AG20443 (cell line): ENCODE measurements around the gene ANKFY1.
"Not testable (repeated sequence)": the region's sequence is repeated elsewhere in the genome, so short reads cannot be mapped to it uniquely, and the experiment has no call there.

Experiments
- DNase-seq: peaks from one replicate; pipeline ENCODE4 v3.0.0; 2012; ENCODE audit warnings: low spot score, mixed read lengths

ANKFY1 gene

DNA sequence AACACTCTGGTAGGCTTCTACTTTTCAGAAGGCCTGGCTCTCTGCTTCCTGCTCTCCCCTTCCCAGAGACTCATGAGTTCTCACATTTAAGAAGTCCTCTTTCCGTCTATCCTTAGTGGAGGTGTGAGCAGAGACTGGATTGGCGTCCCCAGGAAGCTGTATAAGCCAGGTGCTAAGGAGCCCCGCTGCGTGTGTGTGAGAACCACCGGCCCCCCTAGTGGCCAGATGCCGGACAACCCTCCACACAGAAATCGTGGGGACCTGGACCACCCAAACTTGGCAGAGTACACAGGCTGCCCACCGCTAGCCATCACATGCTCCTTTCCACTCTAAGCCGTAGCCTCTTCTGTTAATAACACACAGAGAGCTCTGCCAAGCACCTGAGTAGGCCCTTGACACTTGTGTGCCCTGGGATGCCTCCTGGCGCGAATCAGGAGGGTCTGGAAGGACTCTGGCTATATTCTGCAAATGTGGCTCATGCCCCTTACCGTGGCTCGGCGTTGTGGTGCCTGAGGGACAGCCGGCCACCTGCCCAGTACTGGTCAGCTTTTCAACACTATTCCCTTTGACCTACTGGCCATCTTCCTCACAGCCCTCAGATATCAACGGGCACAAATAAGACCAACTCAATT is 106.9 kb downstream of the ANKFY1 start:
- no peak for DNase-seq

DNA sequence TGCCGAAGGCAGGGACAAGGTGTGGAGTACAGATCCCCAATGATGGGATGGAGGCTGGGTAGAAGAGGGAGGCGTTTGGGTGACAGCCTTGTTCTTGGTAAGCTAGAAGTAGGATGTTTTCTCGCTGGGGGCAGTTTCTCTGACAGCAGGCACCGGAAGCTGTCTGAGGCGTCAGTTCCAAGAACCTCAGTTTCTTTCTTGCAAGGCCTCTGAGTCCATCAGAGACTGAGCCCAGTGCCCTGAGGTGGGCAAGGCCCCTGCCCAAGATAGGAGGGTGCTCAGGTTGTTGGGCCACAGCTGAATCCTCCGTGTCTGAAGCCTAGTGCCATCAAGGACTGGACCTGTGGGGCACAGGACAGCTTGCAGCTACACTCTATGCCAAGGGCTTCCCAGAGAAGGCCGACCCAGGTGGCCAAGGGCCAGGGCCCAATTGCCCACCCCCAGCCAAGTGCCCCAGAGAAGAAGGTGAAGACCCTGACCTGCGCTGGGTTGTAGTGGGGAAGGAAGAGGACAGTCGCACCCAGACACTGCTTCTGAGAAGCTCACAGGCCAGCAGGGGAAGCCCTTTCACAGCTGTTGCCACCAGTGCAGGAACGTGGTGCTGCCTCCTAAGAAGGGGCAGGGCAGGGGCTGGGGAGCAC is 107.7 kb downstream of the ANKFY1 start:
- no peak for DNase-seq

DNA sequence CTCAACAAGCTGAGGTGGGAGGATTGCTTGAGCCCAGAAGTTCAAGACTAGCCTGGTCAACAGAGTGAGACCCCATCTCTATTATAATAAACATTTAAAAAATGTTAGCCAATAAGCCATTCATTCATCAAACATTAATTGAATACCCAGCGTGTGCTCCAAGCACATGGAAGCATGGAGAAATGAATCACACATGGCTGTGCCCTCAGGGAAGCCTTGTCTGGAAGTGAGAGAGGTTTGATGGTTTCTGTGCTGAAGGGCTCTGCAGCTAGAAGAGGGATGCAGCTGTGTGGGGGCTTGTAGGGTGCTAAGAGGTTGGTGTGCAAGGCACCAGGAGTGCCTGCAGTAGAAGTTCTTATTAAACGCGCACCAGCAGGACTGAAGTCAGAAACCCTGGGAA is 109.6 kb downstream of the ANKFY1 start:
- no peak for DNase-seq

DNA sequence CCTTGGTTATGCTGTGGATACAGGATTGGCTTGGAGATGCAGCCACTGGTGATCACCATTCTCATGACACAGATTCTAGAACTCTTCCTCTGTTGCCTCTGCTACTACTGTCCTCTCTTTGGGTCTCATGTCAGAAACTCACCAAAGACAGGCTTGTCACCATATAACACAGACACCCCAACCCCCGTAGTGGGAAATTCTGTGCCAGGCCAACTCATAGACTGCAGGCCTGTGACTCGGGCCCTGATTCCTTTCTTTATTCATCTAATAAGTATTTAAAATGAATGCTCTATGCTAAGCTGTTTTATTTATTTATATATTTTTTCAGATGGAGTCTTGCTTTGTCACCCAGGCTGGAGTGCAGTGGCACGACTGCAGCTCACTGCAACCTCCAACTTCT is 111.3 kb downstream of the ANKFY1 start:
- DNase-seq: peak; percentile 73

DNA sequence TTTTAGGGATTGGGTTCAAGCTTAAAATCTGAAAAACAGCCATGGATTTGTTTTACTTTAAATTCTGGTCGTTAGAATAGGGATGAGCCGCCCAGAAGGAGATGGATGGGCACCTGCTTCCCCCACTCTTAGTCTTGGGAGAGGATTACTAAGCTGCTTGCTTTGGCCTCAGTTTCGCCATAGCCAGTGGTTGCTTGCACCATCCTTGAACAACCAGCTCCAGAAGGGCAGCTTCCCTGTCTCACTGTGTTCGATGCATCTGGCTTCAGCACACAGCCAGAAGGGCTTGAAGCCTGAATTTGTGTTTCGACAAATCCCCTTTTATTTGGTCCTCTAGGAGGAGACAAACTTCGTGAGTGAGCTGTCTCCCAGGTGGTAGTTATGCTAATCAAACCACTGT is 113.7 kb downstream of the ANKFY1 start:
- DNase-seq: no peak

DNA sequence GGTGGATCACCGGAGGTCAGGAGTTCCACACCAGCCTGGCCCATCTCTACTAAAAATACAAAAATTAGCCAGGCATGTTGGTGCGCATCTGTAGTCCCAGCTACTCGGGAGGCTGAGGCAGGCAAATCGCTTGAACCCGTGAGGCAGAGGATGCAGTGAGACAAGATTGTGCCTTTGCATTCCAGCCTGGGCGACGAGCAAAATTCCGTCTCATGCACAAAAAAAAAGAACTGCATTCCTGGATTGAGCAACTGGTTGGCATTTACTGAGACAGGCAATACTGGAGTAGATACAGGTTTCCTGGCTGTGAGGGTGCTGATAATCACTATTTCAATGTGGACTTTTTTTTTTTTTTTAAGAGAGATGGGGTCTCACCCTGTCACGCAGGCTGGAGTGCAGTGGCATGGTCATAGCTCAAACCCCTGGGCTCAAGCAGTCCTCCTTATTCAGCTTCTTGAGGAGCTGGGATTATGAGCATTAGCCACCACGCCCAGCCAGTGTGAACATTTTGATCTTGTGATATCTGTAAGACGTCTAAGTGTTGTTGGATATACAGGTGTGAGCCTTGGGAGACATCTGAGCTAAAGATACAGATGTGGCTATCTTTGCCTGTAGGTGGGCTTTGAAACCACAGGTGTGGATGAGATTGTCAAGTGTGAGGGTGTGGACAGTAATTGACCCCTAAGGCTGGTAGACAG is 115.0 kb downstream of the ANKFY1 start:
- DNase-seq: no peak

DNA sequence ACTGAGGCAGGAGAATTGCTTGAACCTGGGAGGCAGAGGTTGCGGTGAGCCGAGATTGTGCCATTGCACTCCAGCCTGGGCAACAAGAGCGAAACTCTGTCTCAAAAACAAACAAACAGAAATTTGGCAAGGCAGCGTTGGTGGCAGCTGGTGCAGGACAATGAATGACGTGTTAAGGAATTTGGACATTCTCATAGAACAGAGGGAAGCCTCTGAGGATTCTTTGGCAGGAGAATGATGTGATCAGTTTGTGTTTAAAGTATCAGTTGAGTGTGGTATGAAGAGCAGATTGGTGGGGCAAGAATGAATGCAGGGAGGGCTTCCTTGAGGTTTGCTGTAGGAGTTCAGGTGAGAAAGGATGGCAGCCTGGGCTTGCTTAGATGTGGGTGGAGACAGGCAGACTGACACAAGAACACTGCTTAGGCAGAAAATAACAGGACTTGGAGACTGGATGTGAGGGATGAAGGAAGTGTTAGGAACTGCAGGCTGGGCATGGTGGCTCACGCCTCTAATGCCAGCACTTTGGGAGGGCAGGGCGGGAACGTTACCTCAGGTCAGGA is 115.9 kb downstream of the ANKFY1 start:
- DNase-seq: no peak

DNA sequence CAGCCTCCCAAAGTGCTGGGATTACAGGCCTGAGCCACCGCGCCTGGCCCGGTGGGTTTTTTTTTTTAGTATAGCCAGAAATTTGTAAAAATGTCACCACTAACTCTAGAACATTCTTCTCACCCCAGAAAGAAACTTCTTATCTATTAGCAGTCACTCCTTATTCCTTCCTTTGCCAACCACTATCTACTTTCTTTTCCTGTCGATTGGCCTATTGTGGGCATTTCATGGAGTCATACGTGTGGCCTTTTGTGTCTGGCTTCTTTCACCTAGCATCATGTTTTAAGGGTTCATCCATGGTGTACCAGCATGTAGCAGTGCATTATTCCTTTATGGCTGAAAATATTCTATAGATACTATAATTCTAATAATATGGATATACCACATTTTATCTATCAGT is 117.1 kb downstream of the ANKFY1 start:
- DNase-seq: no peak

DNA sequence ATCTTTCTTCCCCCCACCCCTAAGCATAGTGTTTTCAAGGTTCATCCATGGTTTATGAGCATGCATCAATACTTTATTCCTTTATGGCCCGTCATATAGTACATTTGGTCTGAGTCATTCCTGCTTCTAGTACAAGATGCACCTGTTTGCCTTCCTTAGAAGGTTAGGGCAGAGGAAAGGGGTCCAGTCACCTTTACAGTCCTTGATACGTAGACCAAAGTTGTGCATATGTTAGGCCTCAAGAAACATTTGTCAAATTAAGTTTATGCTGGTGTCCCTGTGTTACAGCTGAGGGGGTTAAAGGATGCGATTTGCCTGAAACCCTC is 119.4 kb downstream of the ANKFY1 start:
- DNase-seq: no peak

DNA sequence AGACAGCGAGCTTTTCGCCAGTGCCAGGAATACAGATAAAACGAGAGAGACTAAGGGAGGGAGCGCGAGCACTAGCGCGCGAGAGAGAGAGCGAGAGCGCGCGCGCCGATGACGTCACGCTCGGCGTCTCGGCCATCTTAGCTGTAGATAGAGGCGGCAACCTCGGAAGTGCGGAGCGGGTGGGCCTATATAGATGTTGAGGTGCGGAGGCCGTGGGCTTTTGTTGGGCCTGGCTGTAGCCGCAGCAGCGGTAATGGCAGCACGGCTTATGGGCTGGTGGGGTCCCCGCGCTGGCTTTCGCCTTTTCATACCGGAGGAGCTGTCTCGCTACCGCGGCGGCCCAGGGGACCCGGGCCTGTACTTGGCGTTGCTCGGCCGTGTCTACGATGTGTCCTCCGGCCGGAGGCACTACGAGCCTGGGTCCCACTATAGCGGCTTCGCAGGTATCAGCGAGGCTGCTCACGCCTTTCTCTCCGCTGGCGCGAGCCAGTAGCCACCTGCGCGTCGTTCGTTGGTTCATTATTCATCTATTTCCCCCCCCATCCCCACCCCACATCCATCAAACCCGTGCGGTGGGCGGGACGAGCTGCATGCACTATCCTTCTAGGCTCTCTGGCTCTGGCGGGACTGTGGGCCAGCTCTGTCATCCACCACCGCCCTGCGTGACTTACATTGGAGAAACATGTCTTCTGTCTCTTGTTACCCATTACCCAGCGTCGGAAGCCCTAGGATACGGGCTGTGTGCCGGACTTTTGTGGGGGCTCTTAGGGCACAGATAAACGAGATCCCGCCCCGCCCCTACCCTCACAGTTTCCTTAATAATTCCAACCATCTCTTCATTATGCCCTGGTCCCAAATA is 120.0 kb downstream of the ANKFY1 start:
- DNase-seq: peak; percentile 93

DNA sequence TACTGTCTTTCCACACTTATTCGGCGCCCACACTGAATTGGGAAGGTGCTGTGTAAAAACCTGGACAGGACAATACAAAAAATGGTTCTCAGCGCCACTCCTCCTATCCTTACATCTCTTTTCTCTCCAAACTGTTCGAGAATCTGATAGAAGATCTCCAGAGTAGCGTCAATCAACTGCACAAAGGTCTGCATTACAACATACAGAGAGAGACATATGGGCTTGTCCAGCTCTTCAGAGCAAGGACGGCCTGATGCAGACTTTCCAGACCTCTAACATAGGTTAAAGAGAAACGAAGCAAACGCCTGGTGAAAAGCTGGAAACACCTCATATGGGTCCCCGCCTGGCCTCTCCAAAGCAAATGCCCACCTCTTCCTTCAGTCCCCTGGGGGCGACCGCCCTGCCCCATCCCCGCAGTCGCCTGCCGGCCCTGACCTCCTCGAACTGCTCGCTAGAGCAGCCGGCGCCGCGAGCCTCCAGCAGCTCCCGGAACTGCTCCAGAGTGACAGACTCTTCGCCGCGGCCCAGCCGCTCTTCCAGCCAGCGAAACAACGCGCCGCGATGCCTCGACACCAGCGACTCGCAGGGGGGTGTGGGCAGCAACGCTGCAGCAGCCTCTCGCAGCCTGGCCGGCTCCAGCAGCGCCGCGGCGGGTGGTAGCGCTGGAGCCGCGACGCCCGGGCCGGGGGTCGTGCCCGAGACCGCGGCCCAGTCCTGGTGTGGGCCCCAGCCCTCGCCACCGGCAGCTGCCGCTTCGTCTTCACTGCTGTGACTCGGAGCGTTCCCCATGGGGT is 121.5 kb downstream of the ANKFY1 start:
- DNase-seq: peak; percentile 61

DNA sequence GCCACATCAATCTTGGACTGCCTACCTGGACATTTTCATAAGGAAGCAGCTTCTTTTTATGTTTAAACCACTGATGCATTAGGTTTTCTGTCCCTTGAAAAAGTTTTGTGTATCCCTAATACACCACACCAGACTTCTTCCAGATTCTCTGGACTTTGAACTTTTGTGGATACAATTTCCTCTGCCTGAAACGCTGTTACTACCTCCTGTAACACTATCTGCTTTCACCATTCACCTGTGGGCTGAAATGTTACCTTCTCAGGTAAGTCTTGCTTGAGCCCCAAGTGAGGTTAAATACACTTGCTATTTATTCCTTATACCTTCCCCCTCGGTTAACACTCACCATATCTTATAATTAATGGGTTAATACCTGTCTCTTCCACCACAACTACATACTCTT is 123.7 kb downstream of the ANKFY1 start:
- no peak for DNase-seq

DNA sequence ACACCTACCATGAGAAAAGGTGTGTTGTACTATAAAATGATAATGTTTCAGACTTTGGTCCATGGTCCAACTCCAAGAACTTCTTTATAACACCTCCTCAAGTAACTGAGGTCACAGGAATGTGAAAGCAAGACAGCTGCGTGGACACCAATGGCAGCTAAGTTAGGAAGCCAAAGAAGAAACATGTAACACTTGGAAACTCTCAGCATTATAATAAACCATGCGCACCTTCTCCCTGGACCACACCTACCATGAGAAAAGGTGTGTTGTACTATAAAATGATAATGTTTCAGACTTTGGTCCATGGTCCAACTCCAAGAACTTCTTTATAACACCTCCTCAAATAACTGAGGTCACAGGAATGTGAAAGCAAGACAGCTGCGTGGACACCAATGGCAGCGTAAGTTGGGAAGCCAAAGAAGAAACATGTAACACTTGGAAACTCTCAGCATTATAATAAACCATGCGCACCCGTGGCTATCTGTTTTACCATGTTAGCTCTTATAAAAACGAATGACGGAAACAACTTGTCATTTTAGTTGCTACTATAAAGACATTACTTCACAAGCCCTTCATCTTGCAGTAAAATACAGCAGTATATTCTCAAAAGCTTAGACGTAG is 124.8 kb downstream of the ANKFY1 start:
- DNase-seq: not testable (repeated sequence)

DNA sequence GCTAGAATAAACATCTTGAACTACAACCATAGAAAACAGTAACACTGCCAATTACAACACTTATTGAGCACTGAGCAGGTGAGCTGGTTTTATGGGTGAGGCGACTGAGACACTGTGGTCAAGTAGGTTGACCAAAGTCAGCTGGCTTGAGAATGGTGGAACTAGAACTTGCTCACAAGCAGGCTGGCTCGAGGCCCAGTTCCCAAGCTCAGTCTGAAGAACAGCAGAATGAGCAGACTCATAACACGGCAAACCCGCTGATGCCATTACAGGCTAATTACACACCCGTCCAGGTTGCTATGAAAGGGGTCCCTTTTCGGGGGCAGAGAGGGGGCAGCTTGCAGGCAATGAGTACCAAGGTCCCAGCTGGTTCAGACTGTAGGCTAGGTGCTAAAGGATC is 127.4 kb downstream of the ANKFY1 start:
- DNase-seq: no peak

DNA sequence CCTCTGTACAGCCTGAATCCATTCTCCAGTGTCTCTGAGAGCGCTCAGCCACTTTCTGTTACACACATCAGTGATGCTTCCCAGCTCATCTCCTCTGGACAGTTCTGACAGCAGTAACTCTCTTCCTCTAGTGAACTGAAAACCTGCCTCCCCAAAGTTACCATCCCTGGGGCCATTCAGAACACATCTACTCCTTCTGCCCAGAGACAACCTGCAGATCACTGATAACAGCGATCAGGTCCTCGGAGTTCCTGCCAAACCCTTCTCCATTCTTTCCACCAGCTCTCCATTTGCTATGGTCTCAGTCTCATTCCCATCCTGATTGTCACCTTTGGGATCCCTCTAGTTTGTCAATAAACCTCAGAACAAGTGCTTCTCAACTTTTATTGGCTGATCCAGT is 128.3 kb downstream of the ANKFY1 start:
- DNase-seq: no peak

DNA sequence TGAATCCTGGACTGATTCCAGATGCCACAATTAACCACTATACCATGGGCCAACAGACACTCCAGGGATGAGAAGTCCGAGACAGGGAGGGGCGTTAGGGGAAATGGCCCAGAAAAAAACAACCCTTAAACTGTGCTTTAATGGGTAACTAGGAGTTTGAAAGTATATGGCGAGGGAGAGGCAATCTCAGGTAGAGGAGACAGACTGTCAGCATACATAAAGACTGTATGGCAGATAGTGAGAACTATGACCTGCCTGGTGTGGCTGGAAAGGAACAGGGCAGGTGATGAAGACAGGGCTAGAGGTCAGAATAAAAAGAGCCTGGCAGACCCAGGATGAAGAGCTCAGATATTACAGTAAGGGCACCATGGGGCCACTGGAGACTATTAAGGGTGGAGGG is 129.1 kb downstream of the ANKFY1 start:
- no peak for DNase-seq

DNA sequence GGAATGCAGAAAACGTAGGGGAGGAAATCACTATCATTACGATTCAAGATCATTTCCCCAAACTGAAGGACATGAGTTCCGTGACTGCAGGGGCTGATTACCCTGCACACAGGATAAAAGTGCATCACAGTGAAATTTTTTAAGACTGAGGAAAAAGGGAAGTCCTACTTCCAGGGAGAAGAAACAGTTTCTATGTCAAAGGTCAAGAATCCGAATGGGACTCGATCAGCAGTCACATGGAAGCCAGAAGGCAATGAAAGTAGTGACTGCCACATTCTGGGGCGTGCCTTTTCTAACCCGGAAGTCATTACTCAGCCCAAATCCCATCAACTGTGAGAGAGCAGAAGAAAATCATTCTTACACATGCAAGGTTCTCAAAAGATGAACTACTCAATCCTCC is 133.1 kb downstream of the ANKFY1 start:
- DNase-seq: peak; percentile 83

DNA sequence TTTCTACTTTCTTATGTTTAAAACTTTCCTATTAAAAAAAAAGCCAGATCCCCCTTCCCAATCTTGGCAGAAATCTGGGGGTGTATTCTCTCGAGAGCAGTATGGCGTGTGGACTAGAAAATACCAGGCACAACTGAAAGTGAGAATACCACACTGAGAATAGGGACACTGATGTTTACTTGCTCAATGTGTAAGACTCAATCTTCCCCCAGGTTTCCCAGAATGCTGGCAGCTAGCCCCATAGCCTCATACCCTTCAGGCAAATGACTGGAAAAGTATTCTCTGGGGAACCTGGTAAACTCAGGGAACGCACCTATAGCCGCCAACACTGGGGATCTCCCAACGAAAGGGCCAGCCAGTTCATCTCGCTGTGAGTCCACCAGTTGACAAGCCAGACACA is 136.2 kb downstream of the ANKFY1 start:
- no peak for DNase-seq

DNA sequence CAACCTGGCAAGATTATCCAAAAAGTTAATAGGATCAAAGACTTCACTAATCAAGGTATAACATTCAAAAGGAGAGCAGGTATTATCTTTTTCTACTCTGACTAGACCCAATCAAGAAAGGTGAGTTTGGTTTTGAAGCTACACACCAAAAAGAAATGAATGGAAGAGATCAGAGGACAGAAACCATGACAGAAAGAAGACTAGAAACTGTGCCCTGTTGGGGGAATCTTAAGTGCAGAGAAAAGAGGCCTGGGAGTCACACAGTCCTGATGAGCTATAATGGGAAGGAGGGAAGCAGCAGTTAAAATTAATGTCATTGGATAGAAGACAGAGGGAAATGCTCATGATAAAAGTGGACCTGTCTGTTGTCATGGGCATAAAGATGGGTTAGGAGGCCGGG is 138.2 kb downstream of the ANKFY1 start:
- no peak for DNase-seq

DNA sequence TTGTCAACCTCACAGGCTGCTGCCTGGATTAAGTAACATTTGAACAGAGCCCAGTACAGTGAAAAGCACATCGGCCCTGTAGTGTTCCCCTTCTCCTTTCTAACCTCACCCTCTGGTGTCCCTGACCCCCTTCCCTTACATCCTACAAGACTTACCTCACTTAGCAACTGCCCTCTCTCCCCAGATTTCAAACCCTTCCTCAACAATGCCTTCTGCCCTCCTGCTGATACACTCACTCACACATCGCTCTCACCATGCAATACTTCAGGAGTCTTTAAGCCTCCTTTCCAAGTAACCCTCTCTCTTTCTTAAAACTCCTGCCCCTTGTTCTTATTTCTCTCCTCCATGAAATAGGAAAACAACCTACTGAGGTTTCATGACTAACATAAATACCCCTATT is 138.8 kb downstream of the ANKFY1 start:
- no peak for DNase-seq

DNA sequence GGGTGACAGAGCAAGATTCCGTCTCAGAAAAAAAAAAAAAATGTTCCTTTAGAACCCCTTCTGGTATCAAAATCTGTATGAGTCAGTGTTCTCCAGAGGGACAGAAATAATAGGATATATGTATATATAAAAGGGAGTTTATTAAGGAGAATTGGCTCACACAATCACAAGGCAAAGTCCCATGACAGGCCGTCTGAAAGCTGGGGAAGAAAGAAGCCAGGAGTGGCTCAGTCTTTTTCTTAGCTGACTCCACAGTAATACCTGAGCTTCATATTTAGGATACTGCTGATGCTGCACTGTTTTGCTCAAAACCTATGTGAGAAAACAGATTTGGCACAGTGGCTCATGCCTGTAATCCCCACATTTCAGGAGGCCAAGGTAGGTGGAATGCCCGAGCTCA is 143.4 kb downstream of the ANKFY1 start:
- no peak for DNase-seq
